NCI-H510A (cell line): ENCODE data around the gene NADK.
"Not testable (repeated sequence)": the region's sequence is repeated elsewhere in the genome, so short reads cannot be mapped to it uniquely, and the experiment has no call there.

ENCODE experiments used
- DNase-seq: peaks from one replicate; lab custom pipeline; 2025; lab: John Stamatoyannopoulos, UW

NADK gene

GRCh38 chr1:1763657-1764621 is 14.3 kb downstream of the NADK start:
- DNase-seq, result peak; percentile 52

- no peak for DNase-seq
These were observed 16.5 kb downstream of the NADK start for GRCh38 chr1:1761504-1762376.

- DNase-seq, result no peak
These were observed 17.6 kb downstream of the NADK start for GRCh38 chr1:1760715-1761114.

- no peak for DNase-seq
These were observed 18.0 kb downstream of the NADK start for GRCh38 chr1:1760345-1760650.

GRCh38 chr1:1759456-1760344 is 18.6 kb downstream of the NADK start:
- DNase-seq, result peak; percentile 89

GRCh38 chr1:1758692-1759455 is 19.4 kb downstream of the NADK start:
- DNase-seq, result peak; percentile 94

GRCh38 chr1:1758059-1758621 is 20.1 kb downstream of the NADK start:
- no peak for DNase-seq

- no peak for DNase-seq
These were observed 20.7 kb downstream of the NADK start for GRCh38 chr1:1757422-1758058.

- DNase-seq, result no peak
These were observed 21.4 kb downstream of the NADK start for GRCh38 chr1:1756661-1757421.

GRCh38 chr1:1755852-1756251 is 22.4 kb downstream of the NADK start:
- no peak for DNase-seq

GRCh38 chr1:1755426-1755825 is 22.8 kb downstream of the NADK start:
- no peak for DNase-seq

- no peak for DNase-seq
These were observed 24.0 kb downstream of the NADK start for GRCh38 chr1:1754051-1754815.

- no peak for DNase-seq
These were observed 24.7 kb downstream of the NADK start for GRCh38 chr1:1753607-1754005.

- no peak for DNase-seq
These were observed 25.3 kb downstream of the NADK start for GRCh38 chr1:1752636-1753606.

- DNase-seq, result no peak
These were observed 26.1 kb downstream of the NADK start for GRCh38 chr1:1752190-1752589.

- not testable (repeated sequence) for DNase-seq
These were observed 28.3 kb downstream of the NADK start for GRCh38 chr1:1749941-1750340.

- no peak for DNase-seq
These were observed 29.5 kb downstream of the NADK start for GRCh38 chr1:1748686-1749321.
